GM21786 (cell line): ENCODE measurements around the gene WDR33.

Source experiments
- ATAC-seq: cut with Tn5 transposase; IDR thresholded peaks from one replicate; pipeline ENCODE4 v1.9.1; 2021; ENCODE audit not compliant: unreplicated experiment

Gene WDR33

DNA sequence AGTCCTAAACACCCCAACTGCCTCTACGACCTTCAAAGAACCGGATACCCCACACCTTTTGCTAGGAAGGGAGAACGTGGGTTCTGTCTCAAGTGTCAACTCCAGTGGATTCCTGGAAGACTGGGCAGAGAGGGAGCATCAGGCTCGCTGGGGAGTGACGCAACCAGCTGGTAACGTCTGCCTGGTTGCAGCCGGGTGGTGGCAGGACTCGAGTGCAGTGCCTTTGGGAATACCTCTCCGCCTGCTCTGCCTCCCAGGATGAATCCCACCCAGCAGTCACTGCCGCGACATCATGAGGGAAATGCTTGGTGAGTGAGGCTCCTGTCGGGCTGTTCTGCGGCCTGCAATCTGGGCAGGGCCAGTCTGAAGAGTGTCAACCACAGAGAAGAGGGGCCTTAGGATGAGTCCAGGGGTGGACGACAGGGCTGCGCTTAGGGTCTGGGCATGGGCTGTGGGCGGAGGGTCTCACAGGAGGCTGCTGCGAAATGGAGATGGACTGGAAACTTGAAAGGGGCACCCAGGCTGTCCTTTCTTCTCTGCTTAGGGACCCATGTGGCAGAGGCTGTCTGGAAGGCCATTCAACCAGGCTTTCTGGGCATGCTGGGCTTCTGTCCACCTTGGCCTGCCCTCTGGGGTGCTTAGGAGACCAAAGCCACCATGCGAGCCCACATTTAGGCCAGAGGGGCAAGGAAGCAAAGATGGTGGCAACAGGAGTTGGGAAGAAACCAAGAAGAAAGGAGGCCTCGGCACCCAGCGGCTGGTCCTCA lies 152.1 kb downstream of the WDR33 start:
- no peak for ATAC-seq

DNA sequence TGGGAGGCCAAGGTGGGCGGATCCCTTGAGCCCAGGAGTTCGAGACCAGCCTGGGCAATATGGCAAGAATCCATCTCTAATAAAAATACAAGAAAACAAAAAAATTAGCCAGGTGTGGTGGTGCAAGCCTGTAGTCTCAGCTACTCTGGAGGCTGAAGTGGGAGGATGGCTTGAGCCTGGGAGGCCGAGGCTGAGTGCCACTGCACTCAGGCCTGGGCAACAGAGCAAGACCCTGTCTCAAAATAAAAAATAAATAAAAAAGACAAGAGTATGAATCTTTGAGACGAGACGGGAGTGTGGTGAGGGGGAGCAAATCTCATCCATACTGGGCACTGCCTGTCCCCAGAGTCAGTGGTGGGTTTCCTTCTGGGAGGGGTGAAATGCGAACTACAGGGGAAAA lies 152.8 kb downstream of the WDR33 start:
- ATAC-seq, result no peak

DNA sequence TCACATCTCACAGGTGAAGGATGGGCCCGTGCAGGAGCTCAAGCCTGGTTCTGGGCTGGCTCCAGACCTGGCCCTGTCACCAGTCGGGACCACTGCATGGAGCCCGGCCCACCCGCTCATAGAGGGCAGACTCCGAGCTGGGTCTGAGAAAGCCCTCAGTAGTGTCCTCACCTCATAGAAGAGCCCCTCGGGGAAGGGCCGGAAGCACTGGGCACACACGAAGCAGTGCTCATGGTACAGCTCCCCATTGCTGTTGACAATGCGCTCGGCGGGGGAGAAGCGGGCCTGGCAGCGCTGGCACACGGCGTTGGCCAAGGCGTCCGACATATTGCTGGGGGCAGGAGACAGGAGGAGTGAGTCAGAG lies 153.8 kb downstream of the WDR33 start:
- ATAC-seq, result no peak

DNA sequence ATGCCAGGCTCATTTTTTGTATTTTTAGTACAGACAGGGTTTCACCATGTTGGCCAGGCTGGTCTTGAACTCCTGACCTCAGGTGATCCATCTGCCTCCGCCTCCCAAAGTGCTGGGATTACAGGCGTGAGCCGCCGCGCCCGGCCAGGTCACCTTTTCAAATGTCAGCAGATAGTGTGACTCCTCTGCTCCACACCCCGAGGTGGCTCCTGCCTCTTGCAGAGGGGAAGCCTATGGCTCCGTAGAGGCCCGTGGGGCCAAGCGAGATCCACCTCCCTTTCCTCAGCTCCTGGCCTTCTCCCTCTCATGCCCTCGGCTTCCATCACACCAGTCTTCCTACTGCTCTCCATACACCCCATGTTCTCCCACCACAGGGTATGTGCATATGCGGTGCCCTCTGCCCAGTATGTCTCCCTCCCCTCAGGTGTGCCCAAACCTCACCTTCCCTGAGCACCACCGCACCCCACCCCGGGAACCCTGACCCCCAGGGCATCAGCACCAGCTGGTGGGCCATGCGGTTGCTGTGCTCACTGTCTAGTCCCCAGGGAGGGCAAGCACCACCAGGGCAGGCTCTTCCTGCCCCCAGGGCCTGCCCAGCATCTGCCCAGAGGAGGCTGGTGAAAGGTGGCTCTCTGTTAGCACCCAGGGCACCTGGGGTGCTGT lies 154.3 kb downstream of the WDR33 start:
- no peak for ATAC-seq

DNA sequence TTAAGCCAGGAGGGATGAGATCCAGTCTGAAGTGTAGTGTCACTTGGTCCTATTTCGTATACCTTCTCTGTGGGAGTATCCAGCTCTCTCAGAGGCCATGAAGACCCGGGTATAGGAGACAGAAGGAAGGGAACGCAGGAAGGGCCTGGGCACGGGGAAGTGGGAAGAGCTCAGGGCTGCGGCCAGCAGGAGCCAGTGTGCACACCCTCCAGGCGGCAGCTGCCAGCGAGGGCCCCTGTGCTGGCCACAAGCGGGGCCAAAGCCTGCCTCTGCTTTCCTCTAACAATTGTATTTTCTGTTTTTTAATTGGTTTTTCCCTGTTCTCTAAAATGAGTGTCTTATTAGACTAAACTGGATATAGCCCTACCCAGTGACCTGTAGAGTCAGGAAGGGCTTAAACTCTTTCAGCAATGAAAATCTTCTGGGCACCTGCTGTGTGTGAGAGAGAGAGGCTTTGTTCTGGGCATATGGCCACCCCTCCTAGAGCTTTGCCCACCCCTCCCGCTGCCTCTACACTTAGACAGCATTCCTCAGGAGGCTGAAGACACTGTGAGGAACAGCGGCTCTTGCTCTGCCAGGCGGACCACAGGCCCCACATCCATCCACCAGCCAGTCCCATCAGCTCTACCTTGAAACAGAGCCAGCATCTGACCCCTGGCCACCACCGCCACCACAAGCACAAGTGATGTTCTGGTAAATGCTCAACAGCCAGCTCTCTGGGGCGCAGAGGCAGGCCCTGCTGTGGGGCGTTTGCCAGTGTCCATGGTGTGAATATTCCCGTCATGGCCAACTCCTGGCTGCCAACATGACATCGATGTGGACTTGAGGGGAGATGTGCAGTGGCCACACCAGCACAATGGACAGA lies 155.5 kb downstream of the WDR33 start:
- no peak for ATAC-seq

DNA sequence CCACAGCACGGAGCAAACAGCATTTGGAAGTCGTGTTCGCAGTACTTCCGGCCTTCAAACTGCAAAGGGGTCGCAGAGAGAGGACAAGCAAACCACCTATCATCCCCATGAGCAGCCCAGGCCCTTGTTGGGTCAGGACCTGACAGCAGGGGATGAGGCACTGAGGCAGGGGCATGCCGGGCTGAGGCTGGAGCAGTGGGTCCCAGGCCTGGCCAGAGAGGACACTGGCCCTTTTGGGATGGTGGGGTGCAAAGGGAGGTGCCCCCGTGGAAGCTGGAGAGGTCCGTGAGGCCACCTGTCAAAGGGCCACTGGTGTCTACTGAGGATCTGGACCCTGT lies 156.2 kb downstream of the WDR33 start:
- no peak for ATAC-seq

DNA sequence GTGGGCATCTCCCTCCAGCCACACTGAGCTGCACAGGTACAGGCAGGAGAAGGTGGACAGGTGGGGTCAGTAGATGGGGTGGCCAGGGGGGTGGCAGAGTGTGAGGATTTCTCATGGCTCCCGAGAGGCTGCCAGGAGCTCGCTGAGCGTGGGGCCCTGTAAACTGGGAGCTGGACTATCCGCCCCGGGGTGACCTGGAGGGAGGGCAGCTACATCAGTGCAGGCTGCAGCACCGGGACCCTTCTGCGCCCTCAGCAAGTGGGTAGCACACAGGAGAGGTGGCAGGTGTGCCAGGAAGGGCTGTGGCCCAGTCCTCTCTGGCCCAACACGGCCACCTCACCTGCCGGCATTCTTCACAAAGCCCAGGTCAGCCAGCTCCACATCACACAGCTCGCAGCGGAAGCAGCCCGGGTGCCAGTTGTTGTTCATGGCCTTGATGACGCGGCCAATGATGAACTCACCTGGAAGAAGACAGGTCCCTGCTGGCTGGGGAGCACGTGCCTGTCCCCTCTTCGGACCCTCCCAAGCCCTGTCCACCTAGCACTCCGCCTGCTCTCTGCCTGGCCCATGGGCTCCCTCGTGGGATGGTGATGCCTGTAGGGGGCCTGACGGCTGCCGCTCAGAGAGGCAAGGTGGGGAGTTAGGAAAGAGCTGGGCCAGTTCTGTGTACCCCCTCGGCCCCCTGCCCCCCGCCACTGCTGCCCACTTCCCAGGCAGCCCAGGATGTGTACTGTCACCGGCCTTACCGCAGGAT lies 156.7 kb downstream of the WDR33 start:
- ATAC-seq, result no peak

DNA sequence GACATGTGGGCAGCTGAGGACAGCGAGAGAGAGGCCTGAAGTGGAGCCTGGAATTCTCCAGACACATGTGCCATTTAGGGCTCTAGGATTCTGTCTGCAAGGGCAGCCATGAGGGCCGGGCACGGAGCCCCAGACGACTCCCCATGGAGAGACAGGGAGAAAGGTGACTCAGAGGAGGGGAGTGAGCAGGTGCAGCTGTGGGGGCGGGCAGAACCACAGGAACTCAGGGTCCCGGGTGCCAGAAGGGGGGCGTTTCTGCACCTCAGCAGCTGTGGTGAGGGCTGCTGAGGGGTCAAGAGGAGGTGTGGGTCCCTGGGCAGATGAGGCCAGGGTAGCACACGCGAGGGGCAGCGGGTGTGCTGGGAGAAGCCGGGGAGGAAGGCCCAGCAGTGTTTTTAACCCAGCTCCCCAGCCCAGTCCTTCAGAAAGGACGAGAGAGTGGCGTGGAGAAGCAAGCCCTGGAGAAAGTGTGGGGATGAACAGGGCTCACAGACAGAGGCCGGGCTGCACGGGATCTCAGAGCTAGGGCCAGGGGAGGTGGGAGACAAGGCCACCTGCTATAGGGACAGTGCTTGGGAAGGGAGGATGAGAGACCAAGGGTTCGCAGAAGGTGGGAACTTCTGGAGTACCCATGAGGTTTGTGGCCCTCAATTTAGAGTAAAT lies 157.4 kb downstream of the WDR33 start:
- no peak for ATAC-seq

DNA sequence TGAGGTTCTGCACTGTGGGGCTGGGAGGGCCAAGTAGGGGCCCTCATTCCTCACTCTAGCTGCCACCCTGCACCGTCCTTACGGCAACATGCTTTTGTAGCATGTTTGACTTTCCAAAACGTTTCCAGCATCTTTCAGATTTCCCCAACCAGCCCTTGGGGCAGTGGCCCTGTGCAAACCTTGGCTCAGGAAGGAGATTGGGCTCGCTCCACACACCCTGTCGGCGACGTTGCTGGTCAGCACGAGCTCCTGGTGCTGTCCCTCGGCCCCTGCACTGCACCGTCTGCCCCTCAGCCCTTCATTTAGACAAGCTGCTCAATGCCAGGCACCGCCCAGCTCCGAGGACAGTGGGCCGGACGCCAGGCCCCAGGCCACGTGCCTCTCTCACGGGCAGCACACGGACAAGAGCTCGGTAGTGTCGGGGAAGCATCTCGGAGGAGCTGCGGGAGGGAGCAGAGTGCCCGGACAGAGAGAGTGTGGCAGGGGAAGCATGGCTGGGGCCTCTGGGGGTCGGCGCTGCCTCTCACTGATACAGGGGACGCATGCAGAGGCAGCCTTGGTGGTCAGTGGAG lies 158.1 kb downstream of the WDR33 start:
- ATAC-seq, result no peak

DNA sequence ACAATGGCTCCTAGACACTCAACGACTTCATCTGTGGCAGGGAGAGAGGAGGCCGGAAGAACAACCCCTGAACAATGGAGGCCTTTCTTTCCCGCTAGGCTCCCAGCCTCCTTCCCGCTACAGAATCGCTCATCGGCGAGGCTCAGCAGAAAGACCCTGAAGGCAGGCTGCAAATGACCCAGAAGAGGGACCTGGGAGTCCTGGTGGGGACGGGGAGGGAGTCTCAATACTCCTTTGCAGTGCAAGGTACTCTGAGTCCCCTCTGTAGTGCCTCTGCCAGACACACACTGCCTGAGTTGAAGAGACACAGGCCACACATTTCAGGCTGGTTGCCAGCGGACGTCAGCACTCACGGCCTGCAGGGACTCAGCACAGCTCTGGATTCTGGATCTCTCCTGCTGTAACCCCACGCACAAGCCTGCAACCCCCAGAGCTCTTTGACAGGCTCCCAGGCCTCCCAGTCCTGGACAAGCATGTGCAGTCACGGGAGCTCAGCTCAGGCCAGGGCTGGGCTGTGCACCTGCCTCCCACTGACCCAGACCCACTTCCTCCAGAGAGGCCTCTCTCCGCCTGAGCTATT lies 158.9 kb downstream of the WDR33 start:
- no peak for ATAC-seq

DNA sequence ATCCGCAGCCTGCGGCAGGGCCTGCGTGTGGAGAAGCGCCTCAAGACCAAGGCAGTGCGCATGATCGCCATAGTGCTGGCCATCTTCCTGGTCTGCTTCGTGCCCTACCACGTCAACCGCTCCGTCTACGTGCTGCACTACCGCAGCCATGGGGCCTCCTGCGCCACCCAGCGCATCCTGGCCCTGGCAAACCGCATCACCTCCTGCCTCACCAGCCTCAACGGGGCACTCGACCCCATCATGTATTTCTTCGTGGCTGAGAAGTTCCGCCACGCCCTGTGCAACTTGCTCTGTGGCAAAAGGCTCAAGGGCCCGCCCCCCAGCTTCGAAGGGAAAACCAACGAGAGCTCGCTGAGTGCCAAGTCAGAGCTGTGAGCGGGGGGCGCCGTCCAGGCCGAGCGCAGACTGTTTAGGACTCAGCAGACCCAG lies 159.6 kb downstream of the WDR33 start:
- ATAC-seq, result no peak
